HL-60/S4 treated with retinoic acid at 250 ng/mL for 4 days and 3 days (cell line): ENCODE results near the gene PIP5K1B.

Source experiments
- in situ Hi-C: fragments of 300-500 bp; cut with MboI; formaldehyde crosslinking; loops from 2 replicates; pipeline ENCODE4 v1.7.0; 2022; ENCODE audit warnings: low sequenced_read_pairs

Gene PIP5K1B

DNA sequence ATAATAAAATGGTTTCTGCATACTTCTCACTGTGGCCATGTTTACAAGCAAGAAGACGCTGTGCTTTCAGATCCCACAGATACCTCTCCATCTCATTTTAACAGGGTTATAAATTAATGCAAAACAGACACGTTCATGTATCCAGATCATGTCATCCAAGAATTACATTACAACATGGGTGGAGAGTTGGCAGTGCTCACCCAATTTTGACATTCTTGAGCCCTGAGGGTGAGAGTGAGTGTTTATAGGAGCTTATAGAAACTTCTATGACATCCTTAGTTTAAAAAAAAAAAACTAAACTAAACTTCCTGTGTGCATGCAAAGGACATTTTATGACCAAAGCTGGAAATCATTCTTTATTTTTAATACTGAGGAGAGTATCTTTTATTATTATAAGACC is 299.8 kb downstream of the PIP5K1B start:
- in situ Hi-C loops = loop anchor here (10.0 to 25.0 kb wide), 2 partner anchors 218 to 430 kb away; a partner anchor contains a TSS

DNA sequence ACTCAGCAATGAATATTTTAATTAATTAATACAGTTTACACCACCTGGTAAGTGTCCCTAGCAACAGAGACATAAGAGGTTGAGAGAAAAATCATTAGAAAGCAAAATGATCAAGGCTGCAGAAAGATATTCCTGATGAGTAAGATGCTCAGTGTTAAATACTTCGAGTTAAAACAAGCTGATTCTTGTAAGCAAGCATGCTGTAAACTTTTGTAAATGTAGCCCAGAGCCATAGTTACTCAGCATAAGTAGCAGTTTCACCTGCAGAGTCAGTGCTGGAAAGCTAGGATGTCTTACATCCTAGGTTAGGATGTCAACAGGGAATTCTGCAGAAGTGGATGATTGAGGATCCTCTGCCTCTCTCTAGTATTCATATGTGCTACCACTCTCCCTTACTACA is 304.7 kb downstream of the PIP5K1B start:
- in situ Hi-C loops = loop anchor here (10.0 to 25.0 kb wide), 2 partner anchors 222 to 435 kb away; a partner anchor contains a TSS

DNA sequence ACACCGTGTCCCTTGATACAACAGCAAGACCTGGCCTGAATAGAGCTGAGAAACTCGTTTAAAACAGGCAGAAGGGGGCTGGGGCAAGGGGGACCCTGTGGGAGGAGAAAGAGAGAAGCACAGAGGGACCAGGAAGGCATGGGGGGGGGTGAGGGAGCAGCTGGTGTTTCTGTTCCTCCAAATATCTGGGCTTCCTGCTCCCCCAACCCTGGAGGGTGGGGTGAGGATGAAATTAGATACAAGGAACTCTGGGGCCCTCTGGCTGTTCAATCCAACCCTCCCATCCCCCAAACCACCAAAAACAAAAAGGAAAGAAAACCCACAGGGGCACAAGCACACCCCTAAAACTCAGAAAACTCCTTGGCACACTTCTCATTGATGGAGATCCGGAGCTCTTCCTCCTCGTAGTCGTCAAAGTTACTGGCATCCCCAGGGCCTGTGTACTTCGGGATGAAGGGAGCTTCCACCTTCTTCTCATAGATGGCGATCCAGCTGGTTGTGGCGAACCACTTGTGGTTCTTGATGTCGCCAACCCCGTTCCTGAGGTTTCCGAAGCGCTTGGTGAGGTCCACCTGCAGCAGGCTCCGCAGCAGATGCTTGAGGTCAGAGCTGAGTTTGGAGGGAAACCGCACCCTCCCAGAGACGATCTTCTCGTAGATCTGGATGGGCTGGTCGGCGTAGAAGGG is 307.8 kb downstream of the PIP5K1B start:
- in situ Hi-C loops = loop anchor here (25.0 kb wide), 1 partner anchor 226 kb away; a partner anchor contains a TSS

DNA sequence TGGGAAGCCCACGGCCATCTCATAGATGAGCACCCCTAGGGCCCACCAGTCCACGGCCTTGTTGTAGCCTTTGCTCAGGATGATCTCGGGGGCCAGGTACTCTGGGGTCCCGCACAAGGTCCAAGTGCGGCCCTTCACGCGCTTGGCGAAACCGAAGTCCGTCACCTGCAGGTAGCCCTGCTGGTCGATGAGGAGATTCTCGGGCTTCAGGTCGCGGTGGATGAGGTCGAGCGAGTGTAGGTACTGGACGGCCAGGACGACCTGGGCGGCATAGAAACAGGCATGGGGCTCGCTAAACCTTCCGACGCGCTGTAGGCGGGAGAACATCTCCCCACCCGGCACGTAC is 308.3 kb downstream of the PIP5K1B start:
- in situ Hi-C loops = loop anchor here (25.0 kb wide), 1 partner anchor 226 kb away; a partner anchor contains a TSS

DNA sequence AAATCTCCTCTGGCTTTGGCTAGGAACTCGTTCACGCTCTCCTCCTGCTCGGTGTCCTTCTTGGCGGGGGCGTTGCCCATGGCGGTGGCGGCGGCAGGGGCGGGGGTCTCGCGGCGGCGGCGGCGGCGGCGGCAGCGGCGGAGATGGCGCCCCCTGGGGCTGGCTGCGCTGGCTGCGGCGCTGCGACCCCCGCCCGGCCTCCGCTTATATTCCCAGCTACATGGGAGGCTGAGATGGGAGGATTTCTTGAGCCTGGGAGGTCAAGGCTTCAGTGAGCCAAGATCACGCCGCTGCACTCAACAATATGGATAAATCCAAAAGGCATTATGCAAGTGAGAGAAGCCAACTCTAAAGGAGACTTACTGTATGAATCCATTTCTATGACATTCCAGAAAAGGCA is 309.0 kb downstream of the PIP5K1B start, which contains the start of gene PRKACG:
PRKACG (minus strand) TSS at position 101 of the 400 bp plus-strand sequence; CDS start at position 80, 21 bp downstream.
- in situ Hi-C loops = loop anchor here (25.0 kb wide), 1 partner anchor 227 kb away; a partner anchor contains a TSS

DNA sequence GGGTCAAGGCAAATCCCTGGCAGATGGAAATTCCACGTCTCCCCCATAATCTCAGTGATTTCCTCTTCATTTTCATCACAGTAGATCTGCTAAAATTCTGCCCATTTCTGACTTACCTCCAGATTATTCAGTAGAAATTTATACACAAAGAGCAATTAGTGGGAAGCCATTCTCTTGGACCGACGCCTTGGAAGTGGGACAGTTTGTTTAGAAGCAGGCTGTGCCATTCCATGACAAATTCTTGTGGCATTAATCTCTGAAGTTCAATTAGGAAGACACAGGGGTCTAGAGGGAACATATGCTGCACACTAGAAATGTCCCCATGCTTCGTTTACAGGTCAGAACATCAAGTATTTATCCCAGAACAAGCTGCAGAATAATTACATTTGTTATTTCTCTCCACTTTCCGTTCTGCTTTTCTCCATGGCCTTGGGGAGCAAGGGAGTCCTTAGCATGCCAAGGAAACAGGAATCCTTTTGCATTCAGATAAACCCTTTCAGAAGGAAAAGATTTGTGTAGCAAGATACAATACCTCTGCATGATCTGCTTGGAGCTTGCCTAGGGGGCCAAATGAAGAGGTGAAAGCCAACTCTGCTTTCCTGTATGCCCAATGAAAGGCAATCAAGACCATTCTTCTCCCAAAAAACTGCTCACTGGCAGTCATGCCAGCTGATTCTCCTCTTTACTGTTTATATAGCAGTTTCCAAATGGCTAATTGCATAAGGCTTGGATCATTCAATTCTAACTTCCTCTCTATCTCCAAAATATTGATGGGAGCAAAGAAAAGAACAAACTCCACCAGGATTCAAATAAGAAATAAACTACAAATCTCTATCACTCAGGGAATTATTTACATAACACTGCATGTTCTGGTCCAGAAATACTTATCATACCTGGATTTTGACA is 311.4 kb downstream of the PIP5K1B start:
- in situ Hi-C loops = loop anchor here (25.0 kb wide), 1 partner anchor 229 kb away; a partner anchor contains a TSS

DNA sequence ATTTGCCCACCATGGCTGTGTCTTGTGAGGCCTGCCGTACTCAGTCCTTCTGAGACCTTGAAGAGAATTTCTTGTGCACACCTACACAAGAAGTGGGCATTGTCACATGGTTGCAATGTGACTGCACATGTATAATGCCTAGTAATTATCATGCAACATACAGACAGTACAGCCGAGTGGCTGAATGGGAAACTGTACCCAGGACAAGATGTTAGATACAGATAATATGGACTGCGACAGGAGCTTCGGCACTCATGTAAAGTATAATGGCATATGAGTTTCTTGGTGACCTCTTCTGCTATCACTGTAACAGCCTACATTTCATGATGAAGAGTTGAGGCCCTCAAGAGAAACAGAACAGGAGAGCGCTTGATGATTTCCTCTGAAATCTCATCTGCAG is 313.7 kb downstream of the PIP5K1B start:
- in situ Hi-C loops = loop anchor here (25.0 kb wide), 1 partner anchor 231 kb away; a partner anchor contains a TSS

DNA sequence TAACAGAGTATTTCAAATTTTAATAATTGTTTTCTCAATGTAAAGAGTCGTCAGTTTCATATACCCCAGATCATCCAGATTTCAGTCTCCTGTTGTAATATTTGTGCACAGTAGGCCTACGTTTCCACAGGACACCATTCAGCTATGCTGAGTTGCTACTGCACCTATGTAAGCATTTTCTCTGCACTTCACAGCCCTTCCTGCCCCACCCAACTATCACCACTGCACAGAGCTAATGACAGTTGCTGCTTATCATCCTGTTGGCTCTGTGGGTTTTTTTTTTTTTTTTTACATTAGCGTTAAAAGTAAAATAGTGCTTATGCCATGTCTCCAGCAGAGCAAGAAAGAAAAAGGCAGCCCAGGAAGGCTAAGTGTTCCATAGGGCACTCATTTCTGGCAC is 314.8 kb downstream of the PIP5K1B start:
- in situ Hi-C loops = loop anchor here (25.0 kb wide), 1 partner anchor 233 kb away; a partner anchor contains a TSS

DNA sequence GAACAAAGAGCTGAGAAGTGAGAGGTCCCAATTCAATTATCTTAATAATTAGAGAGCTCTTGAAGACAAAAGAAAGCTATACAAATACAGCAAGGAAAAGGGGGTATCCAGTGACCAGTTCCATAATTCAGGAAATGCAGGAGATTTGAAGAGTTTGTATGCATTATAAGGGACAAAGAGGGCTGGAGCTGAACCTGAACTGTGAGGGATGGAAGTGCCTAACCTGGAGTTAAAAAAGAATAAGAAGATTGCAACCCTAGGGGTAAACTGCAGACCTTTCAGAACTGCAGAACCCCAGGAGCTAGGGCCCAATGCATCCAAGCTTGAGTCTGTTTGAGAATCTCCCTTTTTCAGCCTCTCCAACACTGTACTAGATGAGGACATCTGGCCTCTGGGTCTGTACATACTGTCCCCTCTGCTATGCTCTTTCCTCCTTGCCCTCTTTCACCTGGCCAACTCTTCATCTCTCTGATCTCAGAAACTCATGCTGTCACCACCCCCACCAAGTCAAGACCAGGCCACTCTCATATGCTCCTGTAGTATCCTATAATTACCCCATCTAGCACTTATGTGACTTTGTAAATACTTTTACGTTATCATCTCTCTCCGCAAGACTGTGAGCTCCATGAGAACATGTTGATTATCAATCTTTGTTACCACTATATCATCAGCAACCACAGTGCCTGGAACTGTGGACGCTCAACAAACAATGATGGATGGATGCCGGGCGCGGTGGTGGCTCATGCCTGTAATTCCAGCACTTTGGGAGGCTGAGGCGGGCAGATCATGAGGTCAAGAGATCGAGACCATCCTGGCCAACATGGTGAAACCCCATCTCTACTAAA is 315.5 kb downstream of the PIP5K1B start:
- in situ Hi-C loops = loop anchor here (25.0 kb wide), 1 partner anchor 233 kb away; a partner anchor contains a TSS

DNA sequence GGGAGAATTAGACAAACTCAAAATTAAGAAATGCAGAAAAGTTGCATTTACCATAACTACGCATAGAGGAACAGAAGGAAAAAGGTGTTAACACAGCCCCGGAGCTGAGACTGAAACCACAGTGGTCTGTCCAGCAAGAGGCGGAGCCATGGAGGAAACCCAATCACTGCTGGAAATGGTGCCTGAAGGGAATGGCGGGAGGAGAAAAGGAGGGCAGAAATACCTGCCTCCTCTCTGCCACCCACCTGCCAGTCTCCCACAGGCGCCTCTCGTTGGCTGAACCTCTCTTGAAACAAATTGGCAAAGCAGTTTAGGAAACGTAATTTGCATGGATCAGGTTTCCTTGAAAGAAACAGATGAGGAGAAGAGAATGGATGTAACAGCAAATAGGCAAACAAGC is 318.6 kb downstream of the PIP5K1B start:
- in situ Hi-C loops = loop anchor here (25.0 kb wide), 1 partner anchor 236 kb away; a partner anchor contains a TSS

DNA sequence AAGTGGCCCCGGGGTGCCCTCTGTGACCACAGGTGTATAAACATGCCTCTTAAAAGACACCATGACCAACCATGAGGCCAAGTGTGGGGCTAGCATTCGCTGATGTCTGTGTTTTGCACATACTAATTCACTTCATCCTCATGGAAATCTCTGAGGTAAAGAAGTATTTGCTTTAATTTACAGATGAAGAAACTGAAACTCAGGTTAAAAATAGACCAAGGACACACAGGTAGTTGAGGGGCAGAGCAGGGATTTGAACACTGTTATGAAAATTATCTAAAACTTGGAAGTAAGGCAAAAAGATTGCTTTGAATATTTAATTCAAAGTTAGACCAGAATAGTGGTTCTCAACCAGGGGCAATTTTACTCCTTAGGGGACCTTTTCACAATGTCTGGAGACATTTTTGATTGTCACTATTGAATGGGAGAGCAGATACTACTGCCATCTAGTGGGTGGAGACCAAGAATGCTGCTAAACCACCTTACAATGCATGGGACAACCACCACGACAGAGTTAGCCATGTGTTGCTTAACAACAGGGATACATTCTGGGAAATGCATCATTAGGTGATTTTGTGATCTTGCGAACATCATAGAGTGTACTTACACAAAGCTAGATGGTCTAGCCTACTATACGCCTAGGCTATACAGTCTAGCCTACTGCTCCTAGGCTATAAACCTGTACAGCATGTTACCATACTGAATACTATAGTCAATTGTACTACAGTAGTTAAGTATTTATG is 322.5 kb downstream of the PIP5K1B start:
- in situ Hi-C loops = no loop called here

DNA sequence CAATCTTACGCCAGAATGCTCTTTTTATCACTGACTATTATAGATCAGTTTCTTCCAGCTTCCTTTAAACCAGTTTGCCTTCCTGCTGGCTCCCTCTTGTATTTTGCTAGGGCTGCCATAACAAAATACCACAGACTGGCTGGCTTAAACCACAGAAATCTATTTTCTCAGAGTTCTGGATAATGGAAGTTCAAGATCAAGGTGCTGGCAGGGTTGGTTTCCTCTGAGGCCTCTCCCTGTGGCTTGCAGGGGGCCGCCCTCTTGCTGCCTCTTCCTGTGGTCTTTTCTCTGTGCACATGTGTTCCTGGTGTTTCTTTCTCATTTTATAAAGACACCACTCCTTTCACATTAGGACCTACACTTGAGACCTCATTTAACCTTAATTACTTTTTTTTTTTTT is 323.7 kb downstream of the PIP5K1B start:
- in situ Hi-C loops = no loop called here

DNA sequence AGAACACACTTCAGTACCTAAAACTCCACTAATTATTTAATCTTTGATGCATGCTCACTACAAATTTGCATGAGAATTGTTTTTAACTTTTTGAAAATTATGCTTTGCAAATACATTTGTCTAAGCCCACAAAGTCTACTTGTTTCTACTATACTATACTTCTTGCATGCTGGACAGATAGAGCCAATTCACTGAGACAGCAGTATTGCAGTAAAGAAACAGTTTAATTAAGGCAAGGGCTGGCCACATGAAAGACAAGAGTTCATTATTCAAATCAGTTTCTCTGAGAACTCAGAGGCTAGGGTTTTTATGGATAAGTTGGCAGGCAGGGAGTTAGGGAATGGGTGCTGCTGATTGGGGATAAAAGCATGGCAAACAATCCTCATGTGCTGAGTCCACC is 324.5 kb downstream of the PIP5K1B start:
- in situ Hi-C loops = no loop called here

DNA sequence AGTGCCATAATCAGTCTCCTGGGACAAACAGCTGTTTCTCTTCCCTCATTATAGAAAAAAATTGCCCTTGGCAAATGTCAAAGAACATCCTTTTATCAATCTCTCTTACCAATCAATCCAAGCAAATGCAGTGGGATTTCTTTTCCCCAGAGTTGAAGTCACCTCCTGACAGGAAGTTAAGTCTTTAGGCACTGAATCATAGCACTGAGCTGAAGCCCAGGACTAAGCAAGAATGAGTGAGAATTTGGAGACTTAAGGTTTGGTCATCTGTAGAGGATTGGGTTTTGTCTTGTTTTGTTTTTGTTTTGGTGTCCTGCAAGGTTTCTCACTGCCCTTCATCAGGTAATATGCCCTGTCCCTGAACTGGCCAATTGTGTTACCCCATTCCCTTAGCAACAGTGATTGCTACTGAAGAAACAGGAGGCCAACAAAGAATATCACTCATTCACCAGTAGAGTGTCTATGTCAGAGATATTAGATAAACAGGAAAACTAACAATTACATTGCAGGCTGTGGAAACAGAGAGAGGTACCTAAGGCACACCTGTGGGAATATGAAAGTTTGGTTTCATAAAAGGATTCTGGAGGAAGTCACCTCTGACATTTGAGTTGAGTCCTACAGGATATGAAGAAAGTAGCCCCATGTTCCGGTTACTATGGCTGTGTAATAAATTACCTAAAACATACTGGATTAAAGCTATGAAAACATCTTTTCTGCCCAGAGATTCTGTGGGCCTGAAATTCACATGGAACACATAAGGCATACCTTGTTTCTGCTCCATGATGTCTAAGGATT is 326.0 kb downstream of the PIP5K1B start:
- in situ Hi-C loops = no loop called here

DNA sequence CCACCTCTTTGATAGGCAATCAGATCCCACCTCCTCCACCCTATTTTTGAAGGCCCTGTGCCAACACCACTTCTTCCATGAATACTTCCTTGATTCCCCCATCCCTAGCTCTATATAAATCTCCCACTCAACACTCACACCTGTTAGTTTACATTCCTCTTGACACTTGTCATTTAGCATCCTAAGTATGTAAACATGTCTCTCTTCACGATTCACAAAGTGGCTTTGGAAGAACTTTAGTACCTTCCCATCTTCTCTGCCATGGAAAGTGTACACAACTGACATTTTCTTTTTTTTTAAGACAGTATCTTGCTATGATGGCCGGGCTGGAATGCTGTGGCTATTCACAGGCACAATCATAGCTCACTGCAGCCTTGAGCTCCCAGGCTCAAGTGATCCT is 329.0 kb downstream of the PIP5K1B start:
- in situ Hi-C loops = no loop called here

DNA sequence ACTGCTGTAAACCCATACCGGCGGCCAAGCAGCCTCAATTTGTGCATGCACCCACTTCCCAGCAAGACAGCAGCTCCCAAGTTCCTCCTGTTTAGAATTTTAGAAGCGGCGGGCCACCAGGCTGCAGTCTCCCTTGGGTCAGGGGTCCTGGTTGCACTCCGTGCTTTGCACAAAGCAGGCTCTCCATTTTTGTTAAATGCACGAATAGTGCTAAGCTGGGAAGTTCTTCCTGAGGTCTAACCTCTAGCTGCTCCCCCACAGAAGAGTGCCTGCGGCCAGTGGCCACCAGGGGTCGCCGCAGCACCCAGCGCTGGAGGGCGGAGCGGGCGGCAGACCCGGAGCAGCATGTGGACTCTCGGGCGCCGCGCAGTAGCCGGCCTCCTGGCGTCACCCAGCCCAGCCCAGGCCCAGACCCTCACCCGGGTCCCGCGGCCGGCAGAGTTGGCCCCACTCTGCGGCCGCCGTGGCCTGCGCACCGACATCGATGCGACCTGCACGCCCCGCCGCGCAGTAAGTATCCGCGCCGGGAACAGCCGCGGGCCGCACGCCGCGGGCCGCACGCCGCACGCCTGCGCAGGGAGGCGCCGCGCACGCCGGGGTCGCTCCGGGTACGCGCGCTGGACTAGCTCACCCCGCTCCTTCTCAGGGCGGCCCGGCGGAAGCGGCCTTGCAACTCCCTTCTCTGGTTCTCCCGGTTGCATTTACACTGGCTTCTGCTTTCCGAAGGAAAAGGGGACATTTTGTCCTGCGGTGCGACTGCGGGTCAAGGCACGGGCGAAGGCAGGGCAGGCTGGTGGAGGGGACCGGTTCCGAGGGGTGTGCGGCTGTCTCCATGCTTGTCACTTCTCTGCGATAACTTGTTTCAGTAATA is 330.6 kb downstream of the PIP5K1B start, which contains the start of gene FXN:
FXN (plus strand) TSS at position 315 of the 871 bp plus-strand sequence; CDS start at position 346, 31 bp downstream.
- in situ Hi-C loops = no loop called here

DNA sequence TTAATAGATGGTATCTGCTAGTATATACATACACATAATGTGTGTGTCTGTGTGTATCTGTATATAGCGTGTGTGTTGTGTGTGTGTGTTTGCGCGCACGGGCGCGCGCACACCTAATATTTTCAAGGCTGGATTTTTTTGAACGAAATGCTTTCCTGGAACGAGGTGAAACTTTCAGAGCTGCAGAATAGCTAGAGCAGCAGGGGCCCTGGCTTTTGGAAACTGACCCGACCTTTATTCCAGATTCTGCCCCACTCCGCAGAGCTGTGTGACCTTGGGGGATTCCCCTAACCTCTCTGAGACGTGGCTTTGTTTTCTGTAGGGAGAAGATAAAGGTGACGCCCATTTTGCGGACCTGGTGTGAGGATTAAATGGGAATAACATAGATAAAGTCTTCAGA is 331.3 kb downstream of the PIP5K1B start:
- in situ Hi-C loops = no loop called here

DNA sequence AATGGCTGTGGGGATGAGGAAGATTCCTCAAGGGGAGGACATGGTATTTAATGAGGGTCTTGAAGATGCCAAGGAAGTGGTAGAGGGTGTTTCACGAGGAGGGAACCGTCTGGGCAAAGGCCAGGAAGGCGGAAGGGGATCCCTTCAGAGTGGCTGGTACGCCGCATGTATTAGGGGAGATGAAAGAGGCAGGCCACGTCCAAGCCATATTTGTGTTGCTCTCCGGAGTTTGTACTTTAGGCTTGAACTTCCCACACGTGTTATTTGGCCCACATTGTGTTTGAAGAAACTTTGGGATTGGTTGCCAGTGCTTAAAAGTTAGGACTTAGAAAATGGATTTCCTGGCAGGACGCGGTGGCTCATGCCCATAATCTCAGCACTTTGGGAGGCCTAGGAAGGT is 331.8 kb downstream of the PIP5K1B start:
- in situ Hi-C loops = no loop called here
